Stomach (tissue), 4 donors: ENCODE measurements around the gene BTLA.

ENCODE experiments used
- EP300 ChIP-seq: sonication (generic); formaldehyde crosslinking; IDR thresholded peaks from one replicate; pipeline ENCODE4 v1.6.1; 2017; ENCODE audit warnings: antibody characterized with exemption
- POLR2A ChIP-seq, 4 donors: fragments of 450-650 bp; IDR thresholded peaks; one replicate each; pipeline ENCODE4 v1.6.1; 2016; ENCODE audit warnings: antibody characterized with exemption in 4 of 4, control low read depth in 2 of 4, mild to moderate bottlenecking in 1 of 4, moderate library complexity in 1 of 4
- POLR2AphosphoS5 ChIP-seq, 3 donors: sonication (generic); formaldehyde crosslinking; IDR thresholded peaks; one replicate each; pipeline ENCODE4 v1.6.1; 2016; ENCODE audit warnings: antibody characterized with exemption in 3 of 3
- TF ChIP-seq, protein P1 (sequence below), 7 experiments: fragments of 450-650 bp in 4 of 7; fragments of 200-600 bp in 3 of 7; sonication (generic) in 3 of 7; IDR thresholded peaks; one replicate each; pipeline ENCODE4 v1.5.1; 2016 to 2019; ENCODE audit warnings: antibody characterized with exemption in 7 of 7, control low read depth in 2 of 7, mild to moderate bottlenecking in 1 of 7

DNA sequence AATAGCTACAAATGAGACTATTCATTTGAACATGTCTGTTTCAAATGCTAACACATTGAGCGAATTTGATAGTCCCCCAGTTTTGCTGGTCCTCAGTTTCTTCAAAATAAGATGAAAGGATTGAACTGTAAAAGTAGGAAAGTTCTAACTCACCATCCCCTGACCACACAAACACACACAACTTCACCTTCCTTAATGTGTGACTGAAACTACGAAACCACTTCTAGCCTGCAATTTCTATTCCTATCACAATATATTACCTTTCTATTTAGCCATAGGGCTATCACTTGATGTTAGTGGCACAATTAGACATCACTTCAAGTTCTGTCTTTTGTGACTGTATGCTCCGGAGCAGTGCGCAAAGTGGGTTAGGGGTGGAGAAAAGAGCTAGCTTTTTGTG lies 14.9 kb downstream of the BTLA start:
- TF ChIP-seq, protein P1, sequence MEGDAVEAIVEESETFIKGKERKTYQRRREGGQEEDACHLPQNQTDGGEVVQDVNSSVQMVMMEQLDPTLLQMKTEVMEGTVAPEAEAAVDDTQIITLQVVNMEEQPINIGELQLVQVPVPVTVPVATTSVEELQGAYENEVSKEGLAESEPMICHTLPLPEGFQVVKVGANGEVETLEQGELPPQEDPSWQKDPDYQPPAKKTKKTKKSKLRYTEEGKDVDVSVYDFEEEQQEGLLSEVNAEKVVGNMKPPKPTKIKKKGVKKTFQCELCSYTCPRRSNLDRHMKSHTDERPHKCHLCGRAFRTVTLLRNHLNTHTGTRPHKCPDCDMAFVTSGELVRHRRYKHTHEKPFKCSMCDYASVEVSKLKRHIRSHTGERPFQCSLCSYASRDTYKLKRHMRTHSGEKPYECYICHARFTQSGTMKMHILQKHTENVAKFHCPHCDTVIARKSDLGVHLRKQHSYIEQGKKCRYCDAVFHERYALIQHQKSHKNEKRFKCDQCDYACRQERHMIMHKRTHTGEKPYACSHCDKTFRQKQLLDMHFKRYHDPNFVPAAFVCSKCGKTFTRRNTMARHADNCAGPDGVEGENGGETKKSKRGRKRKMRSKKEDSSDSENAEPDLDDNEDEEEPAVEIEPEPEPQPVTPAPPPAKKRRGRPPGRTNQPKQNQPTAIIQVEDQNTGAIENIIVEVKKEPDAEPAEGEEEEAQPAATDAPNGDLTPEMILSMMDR (IDR thresholded peaks at IDR 0.05) = no peak
- TF ChIP-seq EP300 (no peak), POLR2AphosphoS5 (IDR thresholded peaks at IDR 0.05) (no peak), POLR2A (IDR thresholded peaks at IDR 0.05) (no peak)
